ENCODE measurements around the gene SCN9A. TPM values are rescaled to one million over a fixed set of nuclear protein-coding genes. Genes with fewer than 3 reads are reported as not detected.

Gene SCN9A
- total and polyA plus RNA-seq, 9 of the 15 experiments (the other 6 are each of a cell fraction or from before 2014, with no cell fraction given), result 1.4 to 22.8 (median 7.1) TPM

- TF ChIP-seq ATF1 (CRISPR knock-in tag; IDR thresholded peaks at IDR 0.05) (no peak), ATF1 (tag; IDR thresholded peaks at IDR 0.05) (peak; percentile 94), ZNF512 (tag; IDR thresholded peaks at IDR 0.05) (no peak), FOXK1 (CRISPR knock-in tag; IDR thresholded peaks at IDR 0.05; ENCODE audit: borderline replicate concordance) (no peak), IRF2 (CRISPR knock-in tag; IDR thresholded peaks at IDR 0.05) (no peak), TOE1 (IDR thresholded peaks at IDR 0.05; ENCODE audit: borderline replicate concordance) (peak; percentile 95), TOE1 (CRISPR knock-in tag; IDR thresholded peaks at IDR 0.05; ENCODE audit: borderline replicate concordance, low read depth) (no peak), DLX4 (CRISPR knock-in tag; IDR thresholded peaks at IDR 0.05) (no peak), ARNT (IDR thresholded peaks at IDR 0.05) (peak; percentile 88 to 97), KHSRP (IDR thresholded peaks at IDR 0.05) (no peak), ZNF23 (CRISPR knock-in tag; IDR thresholded peaks at IDR 0.05) (no peak), ZFP30 (CRISPR knock-in tag; IDR thresholded peaks at IDR 0.05; ENCODE audit: borderline replicate concordance) (no peak), HBP1 (CRISPR knock-in tag; IDR thresholded peaks at IDR 0.05) (0 out of 2 replicates have a peak, but pooled peaks have one; percentile 74), ZNF444 (CRISPR knock-in tag; IDR thresholded peaks at IDR 0.05) (no peak), SMARCA5 (IDR thresholded peaks at IDR 0.05) (no peak; the same call in 1 of the 2 replicates), BCOR (IDR thresholded peaks at IDR 0.05) (peak; percentile 83), ELK3 (CRISPR knock-in tag; IDR thresholded peaks at IDR 0.05) (no peak), JUND (IDR thresholded peaks at IDR 0.05; ENCODE audit: borderline replicate concordance, low read depth, low read length) (peak; percentile 81), JUND (tag; IDR thresholded peaks at IDR 0.05; ENCODE audit: borderline replicate concordance, low read depth, low read length) (peak; percentile 82; the same call in 1 of the 3 replicates), ZNF217 (CRISPR knock-in tag; IDR thresholded peaks at IDR 0.05) (no peak), MXI1 (IDR thresholded peaks at IDR 0.05; ENCODE audit: low read depth, low read length) (no peak), ZNF551 (CRISPR knock-in tag; IDR thresholded peaks at IDR 0.05) (no peak)
Measured at GRCh38 chr2:166375736-166376487, at the start of gene SCN9A (continued).
